Common myeloid progenitor, CD34-positive (primary cell): Measurements from ENCODE around the gene TFF3.

Experiments used
- CTCF ChIA-PET: fragments of 350-600 bp; sonication (Branson Sonifier 250); formaldehyde crosslinking; loops from one replicate; lab custom pipeline; 2021; ENCODE audit warnings: antibody characterized with exemption; lab: Charles Lee
- POLR2A ChIA-PET: fragments of 350-600 bp; sonication (Branson Sonifier 250); formaldehyde crosslinking; loops from one replicate; lab custom pipeline; 2021; ENCODE audit warnings: antibody characterized with exemption; lab: Charles Lee
- DNase-seq, 3 donors: peaks; one replicate each; pipeline versions ENCODE4 v3.0.0 to v3.0.0-alpha.2; 2013
- H3K27ac ChIP-seq, 2 experiments: 1 replicate in 1 of 2; 2 replicates in 1 of 2; pipeline ENCODE4 v1.7.0; 2013; ENCODE audit warnings: inconsistent platforms in 2 of 2, low read length in 2 of 2, mild to moderate bottlenecking in 2 of 2, low read depth in 1 of 2, moderate library complexity in 1 of 2; ENCODE audit not compliant: severe bottlenecking in 2 of 2, insufficient read depth in 1 of 2, poor library complexity in 1 of 2
- H3K27me3 ChIP-seq, 5 experiments: replicated peaks in 2 of 5; 1 replicate in 3 of 5; 2 replicates in 2 of 5; pipeline versions ENCODE4 v1.6.1 to v1.7.0; 2013; ENCODE audit warnings: low read length in 4 of 5, mild to moderate bottlenecking in 2 of 5, moderate library complexity in 2 of 5, inconsistent platforms in 1 of 5; ENCODE audit not compliant: insufficient read depth in 5 of 5, control insufficient read depth in 4 of 5
- H3K36me3 ChIP-seq, 4 experiments: 1 replicate in 2 of 4; 2 replicates in 2 of 4; pipeline versions ENCODE4 v1.6.1 to v1.7.0; 2013; ENCODE audit warnings: low read length in 3 of 4, control low read depth in 1 of 4, mild to moderate bottlenecking in 1 of 4; ENCODE audit not compliant: control insufficient read depth in 4 of 4, insufficient read depth in 4 of 4
- H3K4me1 ChIP-seq, 4 experiments: 1 replicate in 3 of 4; 2 replicates in 1 of 4; pipeline versions ENCODE4 v1.6.1 to v1.7.1; 2013; ENCODE audit warnings: low read length in 3 of 4, mild to moderate bottlenecking in 3 of 4, control low read depth in 1 of 4, inconsistent platforms in 1 of 4, moderate library complexity in 1 of 4; ENCODE audit not compliant: control insufficient read depth in 4 of 4, insufficient read depth in 4 of 4; ENCODE audit errors: control extremely low read depth in 1 of 4
- H3K4me3 ChIP-seq, 7 experiments: 1 replicate in 4 of 7; 2 replicates in 3 of 7; pipeline versions ENCODE4 v1.5.1 to v1.7.0; 2013; ENCODE audit warnings: mild to moderate bottlenecking in 7 of 7, low read length in 6 of 7, moderate library complexity in 6 of 7, inconsistent platforms in 2 of 7, low read depth in 2 of 7, control low read depth in 1 of 7; ENCODE audit not compliant: insufficient read depth in 4 of 7, control insufficient read depth in 1 of 7; ENCODE audit errors: extremely low read depth in 1 of 7
- H3K9me3 ChIP-seq, 5 experiments: 1 replicate in 4 of 5; 2 replicates in 1 of 5; pipeline versions ENCODE4 v1.6.1 to v1.7.1; 2013; ENCODE audit warnings: low read length in 4 of 5, mild to moderate bottlenecking in 2 of 5, inconsistent platforms in 1 of 5, low read depth in 1 of 5, moderate library complexity in 1 of 5; ENCODE audit not compliant: control insufficient read depth in 4 of 5, insufficient read depth in 2 of 5; ENCODE audit errors: control extremely low read depth in 1 of 5
- WGBS: methylation state at CpG from one replicate; pipeline ENCODE4 v1.1.5; 2013; ENCODE audit not compliant: insufficient coverage; 5-methylcytosine and 5-hydroxymethylcytosine counted together

Gene TFF3

GRCh38 chr21:42272109-42272962, 42.9 kb downstream of the TFF3 start:
- WGBS = 98% methylated on average over 14 of the region's 15 CpGs
- peaks cover 0 to 36% (median 26%) of the 10 kb centered on the region in 4 experiments for H3K4me1 ChIP-seq
- CTCF ChIA-PET = interaction anchor here (0.7 to 8.0 kb wide), 10 partner anchors 12 to 126 kb away, joined by 3 to 75 read pairs (median 4); no protein-coding TSS in a partner anchor
- H3K9me3 ChIP-seq = no peaks in the 10 kb centered on the region
- H3K27ac ChIP-seq = no peak overlapping the region
- H3K27me3 ChIP-seq = no peaks in the 10 kb centered on the region
- no peak for DNase-seq
- H3K4me3 ChIP-seq = no peak overlapping the region
- peaks cover 5 to 48% (median 22%) of the 10 kb centered on the region in 4 experiments for H3K36me3 ChIP-seq
- POLR2A ChIA-PET = interaction anchor here (1.1 kb wide), 1 partner anchor 50 kb away, joined by 3 read pairs; no protein-coding TSS in a partner anchor

GRCh38 chr21:42271065-42271464, 44.1 kb downstream of the TFF3 start:
- Histone ChIP-seq H3K27me3 (no peaks in the 10 kb centered on the region), H3K4me1 (peaks cover 0 to 45% (median 38%) of the 10 kb centered on the region in 4 experiments), H3K4me3 (no peak overlapping the region), H3K27ac (no peak overlapping the region), H3K36me3 (peaks cover 2 to 37% (median 17%) of the 10 kb centered on the region in 4 experiments), H3K9me3 (no peaks in the 10 kb centered on the region)
- 94% methylated on average over 6 of the region's 6 CpGs for WGBS
- CTCF ChIA-PET = interaction anchor here (1.6 to 8.0 kb wide), 6 partner anchors 8 to 125 kb away, joined by 3 to 75 read pairs (median 10); no protein-coding TSS in a partner anchor
- no peak for DNase-seq
- POLR2A ChIA-PET = interaction anchor here (1.1 kb wide), 1 partner anchor 52 kb away, joined by 3 read pairs; no protein-coding TSS in a partner anchor

GRCh38 chr21:42269386-42269785, 45.8 kb downstream of the TFF3 start:
- ChIA-PET CTCF (interaction anchor here (0.7 to 8.0 kb wide), 24 partner anchors 9 to 266 kb away, joined by 3 to 75 read pairs (median 5); no protein-coding TSS in a partner anchor), POLR2A (interaction anchor here (0.8 to 2.3 kb wide), 3 partner anchors 11 to 36 kb away, joined by 4 to 9 read pairs (median 4); no protein-coding TSS in a partner anchor)
- WGBS = 3% methylated on average over 9 of the region's 10 CpGs
- Histone ChIP-seq H3K36me3 (peaks cover 2 to 25% (median 12%) of the 10 kb centered on the region in 4 experiments), H3K27me3 (no peaks in the 10 kb centered on the region), H3K9me3 (no peaks in the 10 kb centered on the region), H3K27ac (peak overlapping the region; percentile 47 to 74), H3K4me3 (peak overlapping the region in 3 of 7 experiments; percentile 34 to 50 (median 37)), H3K4me1 (peaks cover 0 to 56% (median 48%) of the 10 kb centered on the region in 4 experiments)
- peak; percentile 56 to 70 (median 60) for DNase-seq

- POLR2A ChIA-PET = interaction anchor here (0.6 kb wide), 1 partner anchor 16 kb away, joined by 3 read pairs; no protein-coding TSS in a partner anchor
- Histone ChIP-seq H3K27ac (peak overlapping the region; percentile 61 to 74), H3K27me3 (no peaks in the 10 kb centered on the region), H3K4me1 (peaks cover 8 to 77% (median 66%) of the 10 kb centered on the region in 4 experiments), H3K9me3 (no peaks in the 10 kb centered on the region), H3K4me3 (peak overlapping the region in 2 of 7 experiments; percentile 34 to 38), H3K36me3 (peaks cover 0 to 5% (median 2%) of the 10 kb centered on the region in 4 experiments)
- DNase-seq = peak in 1 of 3 donors; percentile 65
- CTCF ChIA-PET = interaction anchor here (1.7 to 8.9 kb wide), 2 partner anchors 13 to 102 kb away, joined by 5 to 79 read pairs; no protein-coding TSS in a partner anchor
- 83% methylated on average over 1 of the region's 7 CpGs for WGBS
Measured at GRCh38 chr21:42266971-42267556, 48.1 kb downstream of the TFF3 start.

GRCh38 chr21:42265231-42265812, 49.9 kb downstream of the TFF3 start:
- DNase-seq = no peak
- no peak overlapping the region for H3K27ac ChIP-seq
- H3K36me3 ChIP-seq = peaks cover 0 to 3% (median 0%) of the 10 kb centered on the region in 4 experiments
- ChIA-PET POLR2A (interaction anchor here (0.6 kb wide), 1 partner anchor 180 kb away, joined by 3 read pairs; no protein-coding TSS in a partner anchor), CTCF (interaction anchor here (1.2 to 8.9 kb wide), 4 partner anchors 12 to 100 kb away, joined by 4 to 116 read pairs (median 42); no protein-coding TSS in a partner anchor)
- peaks cover 8 to 90% (median 74%) of the 10 kb centered on the region in 4 experiments for H3K4me1 ChIP-seq
- H3K4me3 ChIP-seq = no peak overlapping the region
- 87% methylated on average over 9 of the region's 12 CpGs for WGBS
- no peaks in the 10 kb centered on the region for H3K9me3 ChIP-seq
- no peaks in the 10 kb centered on the region for H3K27me3 ChIP-seq
